B cell (primary cell): ENCODE measurements around the gene NWD2. TPM values are rescaled to one million over a fixed set of nuclear protein-coding genes. Genes with fewer than 3 reads are reported as not detected.
"Not testable (repeated sequence)": the region's sequence is repeated elsewhere in the genome, so short reads cannot be mapped to it uniquely, and the experiment has no call there.

Experiments
- ATAC-seq: fragments of 200-7000 bp; cut with Tn5 transposase; one replicate; pipeline ENCODE4 v1.10.0; 2021; ENCODE audit warnings: low read depth, mild to moderate bottlenecking, moderate number of reproducible peaks, moderate library complexity
- CTCF ChIA-PET: fragments of 350-600 bp; sonication (Branson Sonifier 250); formaldehyde crosslinking; loops from one replicate; lab custom pipeline; 2021; ENCODE audit warnings: antibody characterized with exemption, inconsistent platforms; lab: Charles Lee
- POLR2A ChIA-PET: fragments of 350-600 bp; sonication (Branson Sonifier 250); formaldehyde crosslinking; loops from one replicate; lab custom pipeline; 2021; ENCODE audit warnings: antibody characterized with exemption; lab: Charles Lee
- DNase-seq: peaks from one replicate; pipeline ENCODE4 v3.0.0; 2013
- H2AFZ ChIP-seq: 2 replicates; pipeline ENCODE4 v1.6.1; 2012; ENCODE audit warnings: mild to moderate bottlenecking, low read depth, low read length; ENCODE audit not compliant: insufficient read depth, poor library complexity, severe bottlenecking
- H3K27ac ChIP-seq, 2 donors: 1 replicate in 1 of 2; 2 replicates in 1 of 2; pipeline ENCODE4 v1.5.1; 2012 to 2013; ENCODE audit warnings: low read length in 2 of 2, mild to moderate bottlenecking in 2 of 2, moderate library complexity in 1 of 2
- H3K27me3 ChIP-seq, 4 experiments: fragments of 200-600 bp in 1 of 4; sonication (generic) in 1 of 4; replicated peaks in 1 of 4; 1 replicate in 2 of 4; 2 replicates in 2 of 4; pipeline versions ENCODE4 v1.6.1 to v1.7.0; 2013 to 2016; ENCODE audit warnings: low read length in 3 of 4, mild to moderate bottlenecking in 2 of 4, mixed read lengths in 1 of 4, moderate library complexity in 1 of 4; ENCODE audit not compliant: insufficient read depth in 4 of 4, control insufficient read depth in 3 of 4; ENCODE audit errors: control extremely low read depth in 1 of 4
- H3K36me3 ChIP-seq, 2 experiments: replicated peaks in 1 of 2; 1 replicate in 1 of 2; 2 replicates in 1 of 2; pipeline versions ENCODE4 v1.6.1 to v1.7.1; 2013; ENCODE audit warnings: low read length in 1 of 2; ENCODE audit not compliant: insufficient read depth in 2 of 2, control insufficient read depth in 1 of 2; ENCODE audit errors: control extremely low read depth in 1 of 2, extremely low read depth in 1 of 2
- H3K4me1 ChIP-seq, 2 donors: fragments of 200-600 bp in 1 of 2; sonication (generic) in 1 of 2; 1 replicate in 1 of 2; 2 replicates in 1 of 2; pipeline versions ENCODE4 v1.5.1 to v1.6.1; 2013 to 2017; ENCODE audit warnings: low read length in 2 of 2; ENCODE audit not compliant: control insufficient read depth in 2 of 2, insufficient read depth in 2 of 2
- H3K4me2 ChIP-seq: replicated peaks from 2 replicates; pipeline ENCODE3; 2012; ENCODE audit warnings: mild to moderate bottlenecking, low read depth, low read length; ENCODE audit not compliant: poor library complexity, severe bottlenecking
- H3K4me3 ChIP-seq, 5 experiments: fragments of 200-600 bp in 1 of 5; sonication (generic) in 1 of 5; 1 replicate in 3 of 5; 2 replicates in 2 of 5; pipeline versions ENCODE4 v1.5.1 to v1.7.0; 2011 to 2016; ENCODE audit warnings: low read length in 4 of 5, mild to moderate bottlenecking in 4 of 5, low read depth in 2 of 5, control low read depth in 1 of 5, moderate library complexity in 1 of 5; ENCODE audit not compliant: insufficient read depth in 1 of 5; ENCODE audit errors: control extremely low read depth in 1 of 5, extremely low read depth in 1 of 5
- H3K79me2 ChIP-seq: fragments of 200-600 bp; sonication (generic); one replicate; pipeline ENCODE4 v1.6.0; 2016; ENCODE audit warnings: low read length; ENCODE audit not compliant: control insufficient read depth, insufficient read depth
- H3K9ac ChIP-seq: fragments of 200-600 bp; sonication (generic); 2 replicates; pipeline ENCODE4 v1.6.1; 2017; ENCODE audit warnings: mild to moderate bottlenecking, low read length, moderate library complexity
- H3K9me3 ChIP-seq, 3 donors: one replicate each; pipeline versions ENCODE4 v1.6.1 to v1.7.1; 2013; ENCODE audit warnings: low read length in 2 of 3; ENCODE audit not compliant: control insufficient read depth in 2 of 3, insufficient read depth in 1 of 3; ENCODE audit errors: control extremely low read depth in 1 of 3
- H4K20me1 ChIP-seq: 2 replicates; pipeline ENCODE4 v1.6.0; 2012; ENCODE audit warnings: mild to moderate bottlenecking, low read length; ENCODE audit not compliant: insufficient read depth, control insufficient read depth, poor library complexity, severe bottlenecking
- H3K27ac Mint-ChIP-seq: one replicate; pipeline ENCODE4 v1.8.0; 2021; ENCODE audit warnings: mixed read lengths
- H3K27me3 Mint-ChIP-seq: one replicate; pipeline ENCODE4 v1.8.0; 2021; ENCODE audit warnings: mixed read lengths
- H3K4me1 Mint-ChIP-seq: one replicate; pipeline ENCODE4 v1.8.0; 2021; ENCODE audit warnings: mixed read lengths
- H3K4me3 Mint-ChIP-seq: one replicate; pipeline ENCODE4 v1.8.0; 2021; ENCODE audit warnings: mixed read lengths
- H3K9me3 Mint-ChIP-seq: one replicate; pipeline ENCODE4 v1.8.0; 2022; ENCODE audit warnings: mixed read lengths; ENCODE audit not compliant: insufficient read depth
- EZH2 ChIP-seq: IDR thresholded peaks from 2 replicates; pipeline ENCODE4 v1.6.1; 2012; ENCODE audit warnings: borderline replicate concordance, low read depth, mild to moderate bottlenecking, moderate library complexity, low read length; ENCODE audit not compliant: insufficient read depth, poor library complexity, severe bottlenecking
- WGBS: methylation state at CpG from one replicate; pipeline ENCODE4 v1.1.5; 2013; ENCODE audit warnings: missing lambda C conversion rate; ENCODE audit not compliant: insufficient coverage; 5-methylcytosine and 5-hydroxymethylcytosine counted together
- intact Hi-C: fragments of 100-400 bp; cut with micrococcal nuclease; formaldehyde crosslinking; loops from one replicate; pipeline ENCODE4 v1.10.0; 2022
- polyA plus RNA-seq: library from polyadenylated mRNA; depleted of rRNA; stranded (reverse); fragments of >200 nt; gene quantifications from 2 replicates; pipeline ENCODE4 v1.2.3, GENCODE V29; 2012
- total RNA-seq, 2 donors: library from RNA; stranded (reverse); fragments of 120-200 nt in 1 of 2; gene quantifications; 1 replicate in 1 of 2; 2 replicates in 1 of 2; pipeline versions ENCODE4 v1.2.3 to v1.2.4, GENCODE V29; 2013 to 2022
- TF ChIP-seq, protein P1 (sequence below): fragments of 200-600 bp; IDR thresholded peaks from one replicate; pipeline ENCODE4 v1.8.0; 2022; ENCODE audit warnings: antibody characterized with exemption, mild to moderate bottlenecking

Gene NWD2
- total and polyA plus RNA-seq, 2 donors (not counting 1 experiment from before 2014, with no cell fraction given) = not detected

GRCh38 chr4:37400241-37400881, 155.8 kb downstream of the NWD2 start:
- Histone ChIP-seq H3K79me2 (no peaks in the 10 kb centered on the region), H3K4me2 (no peak overlapping the region), H4K20me1 (no peaks in the 10 kb centered on the region), H3K9ac (no peak overlapping the region), H3K9me3 (no peaks in the 10 kb centered on the region), H3K27ac (no peak overlapping the region), H3K27me3 (peaks cover 0 to 3% (median 0%) of the 10 kb centered on the region in 4 experiments), H3K4me3 (no peak overlapping the region), H3K4me1 (no peaks in the 10 kb centered on the region), H2AFZ (no peak overlapping the region), H3K36me3 (no peaks in the 10 kb centered on the region)
- DNase-seq (no peak), ATAC-seq (no peak)
- WGBS = no CpG with 5 or more reads among the region's 2 CpGs
- intact Hi-C loops = no loop called here
- Mint-ChIP-seq H3K27ac (no peak overlapping the region), H3K4me1 (no peaks in the 10 kb centered on the region), H3K9me3 (no peaks in the 10 kb centered on the region), H3K27me3 (peaks cover 27% of the 10 kb centered on the region), H3K4me3 (no peak overlapping the region)
- POLR2A ChIA-PET = no interaction called here
- TF ChIP-seq, protein P1, sequence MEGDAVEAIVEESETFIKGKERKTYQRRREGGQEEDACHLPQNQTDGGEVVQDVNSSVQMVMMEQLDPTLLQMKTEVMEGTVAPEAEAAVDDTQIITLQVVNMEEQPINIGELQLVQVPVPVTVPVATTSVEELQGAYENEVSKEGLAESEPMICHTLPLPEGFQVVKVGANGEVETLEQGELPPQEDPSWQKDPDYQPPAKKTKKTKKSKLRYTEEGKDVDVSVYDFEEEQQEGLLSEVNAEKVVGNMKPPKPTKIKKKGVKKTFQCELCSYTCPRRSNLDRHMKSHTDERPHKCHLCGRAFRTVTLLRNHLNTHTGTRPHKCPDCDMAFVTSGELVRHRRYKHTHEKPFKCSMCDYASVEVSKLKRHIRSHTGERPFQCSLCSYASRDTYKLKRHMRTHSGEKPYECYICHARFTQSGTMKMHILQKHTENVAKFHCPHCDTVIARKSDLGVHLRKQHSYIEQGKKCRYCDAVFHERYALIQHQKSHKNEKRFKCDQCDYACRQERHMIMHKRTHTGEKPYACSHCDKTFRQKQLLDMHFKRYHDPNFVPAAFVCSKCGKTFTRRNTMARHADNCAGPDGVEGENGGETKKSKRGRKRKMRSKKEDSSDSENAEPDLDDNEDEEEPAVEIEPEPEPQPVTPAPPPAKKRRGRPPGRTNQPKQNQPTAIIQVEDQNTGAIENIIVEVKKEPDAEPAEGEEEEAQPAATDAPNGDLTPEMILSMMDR = no peak
- no peak for TF ChIP-seq EZH2
- CTCF ChIA-PET = interaction anchor here (1.2 to 2.1 kb wide), 2 partner anchors 10 to 16 kb away, joined by 3 to 11 read pairs; no protein-coding TSS in a partner anchor

GRCh38 chr4:37407938-37408826, 163.6 kb downstream of the NWD2 start:
- H3K9me3 Mint-ChIP-seq, H3K4me1 ChIP-seq, H3K27me3 ChIP-seq, H3K27ac ChIP-seq, H3K4me2 ChIP-seq, H3K4me3 ChIP-seq, DNase-seq, ATAC-seq, H2AFZ ChIP-seq, POLR2A ChIA-PET, H3K79me2 ChIP-seq, intact Hi-C loops, H3K36me3 ChIP-seq, H3K9ac ChIP-seq, H3K4me1 Mint-ChIP-seq, H3K9me3 ChIP-seq, H3K27ac Mint-ChIP-seq, H3K4me3 Mint-ChIP-seq, H4K20me1 ChIP-seq: not testable (repeated sequence)
- CTCF ChIA-PET = interaction anchor here (0.6 kb wide), 1 partner anchor 993 kb away, joined by 3 read pairs; no protein-coding TSS in a partner anchor
- 82% methylated on average over 8 of the region's 9 CpGs for WGBS
- peaks cover 28% of the 10 kb centered on the region for H3K27me3 Mint-ChIP-seq

DNA sequence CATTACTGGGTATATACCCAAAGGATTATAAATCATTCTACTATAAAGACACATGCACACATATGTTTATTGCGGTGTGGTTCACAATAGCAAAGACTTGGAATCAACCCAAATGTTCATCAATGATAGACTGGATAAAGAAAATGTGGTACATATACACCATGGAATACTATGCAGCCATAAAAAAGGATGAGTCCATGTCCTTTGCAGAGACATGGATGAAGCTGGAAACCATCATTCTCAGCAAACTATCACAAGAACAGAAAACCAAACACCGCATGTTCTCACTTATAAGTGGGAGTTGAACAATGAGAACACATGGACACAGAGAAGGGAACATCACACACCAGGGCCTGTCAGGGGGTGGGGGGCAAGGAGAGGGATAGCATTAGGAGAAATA, 169.1 kb downstream of the NWD2 start:
- intact Hi-C loops, H2AFZ ChIP-seq, H3K4me1 ChIP-seq, H3K9me3 Mint-ChIP-seq, H4K20me1 ChIP-seq, H3K9me3 ChIP-seq, H3K79me2 ChIP-seq, H3K4me3 Mint-ChIP-seq, H3K27ac ChIP-seq, H3K27ac Mint-ChIP-seq, H3K27me3 ChIP-seq, H3K4me3 ChIP-seq, H3K4me2 ChIP-seq, CTCF ChIA-PET, ATAC-seq, DNase-seq, H3K9ac ChIP-seq, POLR2A ChIA-PET, H3K36me3 ChIP-seq, H3K4me1 Mint-ChIP-seq: not testable (repeated sequence)
- no CpG with 5 or more reads among the region's 2 CpGs for WGBS
- H3K27me3 Mint-ChIP-seq = peaks cover 18% of the 10 kb centered on the region
